Left kidney (tissue), 2 donors: ENCODE measurements around the gene TIMM21. TPM values are rescaled to one million over a fixed set of nuclear protein-coding genes. Genes with fewer than 3 reads are reported as not detected.

Experiments
- DNase-seq: peaks from one replicate; pipeline ENCODE4 v3.0.0-alpha.2; 2013
- polyA plus RNA-seq: library from polyadenylated mRNA; unstranded; fragments of 120-200 nt; gene quantifications from one replicate; pipeline ENCODE4 v1.2.1, GENCODE V29; 2013; ENCODE audit not compliant: insufficient read length

Gene TIMM21
- polyA plus RNA-seq, 1 donor: 73.7 TPM

- DNase-seq: no peak
These were observed 6.7 kb upstream of the TIMM21 start for GRCh38 chr18:74141667-74142066.

DNA sequence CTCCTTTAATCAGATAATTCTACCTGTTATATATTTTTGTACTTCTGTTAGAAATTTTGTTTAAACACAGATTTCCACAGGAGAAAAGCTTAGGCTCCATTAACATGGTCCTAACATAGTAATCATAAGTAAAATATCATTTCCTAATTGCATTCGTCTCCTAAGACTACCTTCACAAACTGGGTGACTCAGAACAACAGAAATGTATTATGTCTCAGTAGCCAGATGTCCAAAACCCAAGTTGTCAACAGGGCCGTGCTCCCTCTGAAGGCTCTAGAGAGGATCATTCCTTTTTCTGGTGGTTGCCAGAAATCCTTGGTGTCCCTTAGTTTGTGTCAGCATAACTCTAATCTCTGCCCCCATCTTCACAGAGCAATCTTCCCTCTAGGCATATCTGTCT is 6.1 kb upstream of the TIMM21 start:
- DNase-seq: no peak

GRCh38 chr18:74146756-74147155 is 1.6 kb upstream of the TIMM21 start:
- DNase-seq: no peak

- DNase-seq: no peak
These were observed 888 bp upstream of the TIMM21 start for GRCh38 chr18:74147491-74147778.

GRCh38 chr18:74148543-74149070 is 284 bp downstream of the TIMM21 start:
- DNase-seq: no peak

GRCh38 chr18:74149878-74150277 is 1.6 kb downstream of the TIMM21 start:
- DNase-seq: no peak

- peak; percentile 20 for DNase-seq
These were observed 3.9 kb downstream of the TIMM21 start for GRCh38 chr18:74152270-74152669.

GRCh38 chr18:74152857-74153256 is 4.5 kb downstream of the TIMM21 start:
- no peak for DNase-seq

GRCh38 chr18:74153377-74153776 is 5.1 kb downstream of the TIMM21 start:
- DNase-seq: no peak

- no peak for DNase-seq
These were observed 5.5 kb downstream of the TIMM21 start for GRCh38 chr18:74153793-74154192.

- no peak for DNase-seq
These were observed 6.4 kb downstream of the TIMM21 start for GRCh38 chr18:74154716-74155115.

DNA sequence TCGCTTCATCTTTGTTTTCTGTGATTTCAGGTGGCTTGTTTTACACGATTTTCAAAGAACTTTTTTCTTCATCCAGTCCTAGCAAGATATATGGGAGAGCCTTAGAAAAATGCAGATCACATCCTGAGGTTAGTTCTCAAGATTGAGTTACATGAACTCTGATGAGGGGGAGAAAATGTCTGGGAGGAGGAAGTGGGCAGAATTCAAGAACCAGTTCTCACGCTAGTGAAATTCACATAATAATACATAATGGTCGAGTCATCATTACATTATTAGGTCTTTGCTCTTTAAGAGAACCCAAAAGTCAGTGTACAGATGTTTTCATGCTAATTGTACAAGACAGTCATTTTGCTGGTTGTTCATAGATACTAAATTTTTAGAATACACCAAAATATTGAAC is 7.0 kb downstream of the TIMM21 start:
- no peak for DNase-seq

GRCh38 chr18:74163019-74163660 is 14.8 kb downstream of the TIMM21 start:
- no peak for DNase-seq

GRCh38 chr18:74166386-74166785 is 18.1 kb downstream of the TIMM21 start:
- no peak for DNase-seq

- DNase-seq: no peak
These were observed 23.7 kb downstream of the TIMM21 start for GRCh38 chr18:74171910-74172606.

GRCh38 chr18:74172697-74173433 is 24.5 kb downstream of the TIMM21 start:
- no peak for DNase-seq

- DNase-seq: no peak
These were observed 25.1 kb downstream of the TIMM21 start for GRCh38 chr18:74173434-74173750.

DNA sequence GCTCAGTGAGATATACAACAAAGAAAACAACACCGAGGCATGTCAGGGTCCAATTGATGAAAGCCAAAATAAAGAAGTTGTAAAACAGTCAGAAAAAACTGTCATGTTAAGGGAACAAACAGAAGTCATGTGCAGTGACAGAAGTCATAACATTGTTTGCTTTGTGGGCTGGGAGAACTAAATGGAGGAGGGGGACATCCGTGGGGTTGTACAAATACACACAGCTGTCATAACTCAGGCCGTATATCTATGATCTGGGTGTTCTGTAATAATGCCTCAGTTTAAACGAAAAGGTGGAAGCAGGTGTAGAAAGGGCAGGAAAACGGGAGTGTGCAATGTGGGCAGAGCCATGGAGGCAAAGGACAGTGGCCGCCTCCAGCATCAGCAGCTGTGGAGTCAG is 27.3 kb downstream of the TIMM21 start:
- no peak for DNase-seq

GRCh38 chr18:74178884-74179283 is 30.6 kb downstream of the TIMM21 start:
- DNase-seq: no peak

DNA sequence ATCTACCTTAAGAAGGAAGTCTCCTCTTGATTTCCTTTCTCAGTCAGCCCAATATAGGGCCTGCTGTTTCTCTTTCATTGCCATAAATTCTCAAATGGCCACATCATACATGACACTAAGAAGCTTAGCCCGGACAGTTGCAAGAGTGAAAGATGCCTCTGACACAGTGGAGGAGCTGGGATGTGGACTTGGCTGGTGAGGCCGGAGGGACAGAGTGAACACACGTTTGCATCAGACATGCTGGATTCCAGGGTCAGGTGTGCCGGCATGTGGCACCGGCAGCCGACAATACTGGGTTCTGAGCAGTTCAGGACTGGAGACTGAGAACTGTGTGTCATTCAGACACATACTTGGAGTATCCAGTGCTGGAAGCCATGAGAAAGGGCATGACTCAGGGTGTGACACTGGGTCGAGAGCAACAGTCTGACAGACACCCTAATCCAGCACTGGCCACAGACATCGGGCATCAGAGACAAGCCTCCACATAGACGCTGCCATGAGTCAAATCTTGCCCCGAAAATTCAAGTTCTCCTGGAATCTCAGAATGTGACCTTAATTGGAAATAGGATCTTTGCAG is 31.4 kb downstream of the TIMM21 start:
- no peak for DNase-seq

DNA sequence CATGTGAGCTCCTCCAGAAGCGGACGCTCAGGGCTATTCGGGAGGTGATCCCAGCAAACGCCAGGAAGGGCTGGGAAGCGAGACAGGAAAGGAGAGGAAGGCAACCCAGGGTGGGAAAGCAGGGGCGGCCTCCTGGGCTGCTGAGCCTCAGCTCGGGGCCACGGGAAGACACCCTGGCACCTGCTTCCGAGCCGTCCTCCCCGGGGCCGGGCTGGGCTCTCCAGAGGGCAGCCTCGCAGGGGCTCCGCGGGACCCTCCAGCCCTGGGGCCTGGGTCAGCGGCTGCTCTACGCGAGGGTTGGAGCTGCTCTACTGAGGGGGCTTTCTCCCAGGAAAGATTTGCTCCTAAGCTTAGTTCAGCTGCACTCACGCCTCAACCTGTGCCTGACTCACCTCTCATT is 34.0 kb downstream of the TIMM21 start:
- no peak for DNase-seq

GRCh38 chr18:74183130-74183529 is 34.8 kb downstream of the TIMM21 start:
- DNase-seq: no peak

DNA sequence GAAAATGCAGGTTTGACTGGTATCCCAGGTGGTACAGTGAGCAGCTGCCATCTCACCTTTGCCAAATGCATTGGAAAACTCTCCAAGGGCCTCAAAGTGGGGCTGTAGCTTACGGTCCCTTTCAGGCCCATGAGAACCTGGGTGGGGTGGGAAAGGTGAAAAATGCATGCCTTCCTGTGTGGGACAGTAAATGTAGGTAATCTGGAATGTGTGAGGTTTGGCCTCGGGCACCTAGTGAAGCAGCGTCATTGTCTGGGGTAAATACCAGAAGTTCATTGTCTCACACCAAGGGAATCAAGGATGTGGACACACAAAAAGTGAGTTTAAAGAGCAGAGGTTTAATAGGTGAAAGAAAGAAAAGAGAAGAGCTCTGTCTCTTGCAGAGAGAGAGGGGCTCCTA is 36.6 kb downstream of the TIMM21 start:
- DNase-seq: no peak
